Glutamatergic neuron (in vitro differentiated cells): ENCODE results near the gene SORCS1. TPM values are rescaled to one million over a fixed set of nuclear protein-coding genes. Genes with fewer than 3 reads are reported as not detected.

ENCODE experiments used
- DNase-seq: peaks from one replicate; pipeline ENCODE4 v3.0.0; 2022
- H3K27ac Mint-ChIP-seq: one replicate; pipeline ENCODE4 v1.8.0; 2020; ENCODE audit warnings: mild to moderate bottlenecking, mixed read lengths, inconsistent platforms; ENCODE audit not compliant: unreplicated experiment
- H3K27me3 Mint-ChIP-seq: one replicate; pipeline ENCODE4 v1.8.0; 2020; ENCODE audit warnings: mild to moderate bottlenecking, moderate library complexity, mixed read lengths, inconsistent platforms; ENCODE audit not compliant: unreplicated experiment
- H3K36me3 Mint-ChIP-seq: one replicate; pipeline ENCODE4 v1.8.0; 2020; ENCODE audit warnings: mild to moderate bottlenecking, mixed read lengths, inconsistent platforms; ENCODE audit not compliant: unreplicated experiment
- H3K4me1 Mint-ChIP-seq: one replicate; pipeline ENCODE4 v1.8.0; 2020; ENCODE audit warnings: mild to moderate bottlenecking, low read depth, mixed read lengths, inconsistent platforms; ENCODE audit not compliant: unreplicated experiment
- H3K4me3 Mint-ChIP-seq: one replicate; pipeline ENCODE4 v1.8.0; 2020; ENCODE audit warnings: mild to moderate bottlenecking, mixed read lengths, inconsistent platforms; ENCODE audit not compliant: unreplicated experiment
- H3K9me3 Mint-ChIP-seq: one replicate; pipeline ENCODE4 v1.8.0; 2020; ENCODE audit warnings: mild to moderate bottlenecking, moderate library complexity, mixed read lengths, inconsistent platforms; ENCODE audit not compliant: unreplicated experiment
- CTCF ChIP-seq: fragments of 200-600 bp; sonication (generic); IDR thresholded peaks from one replicate; pipeline ENCODE4 v1.5.0; 2021; ENCODE audit not compliant: partially characterized antibody, unreplicated experiment
- total RNA-seq: library from RNA; stranded (reverse); fragmentation: NEBNext Ultra II Directional; extraction: Animal tissue kit (Norgen Biotek cat#: 25700); gene quantifications from one replicate; pipeline ENCODE4 v1.2.1, GENCODE V29; 2021; ENCODE audit not compliant: unreplicated experiment

The SORCS1 gene
- total RNA-seq, 1 donor from 2014 or later, result 3.3 TPM

GRCh38 chr10:106917452-106918055 lies 247.0 kb downstream of the SORCS1 start:
- DNase-seq, result no peak
- TF ChIP-seq CTCF, result no peak
- H3K36me3 Mint-ChIP-seq, result no peaks in the 10 kb centered on the region
- no peak overlapping the region for H3K4me3 Mint-ChIP-seq
- H3K9me3 Mint-ChIP-seq, result no peaks in the 10 kb centered on the region
- H3K27me3 Mint-ChIP-seq, result no peaks in the 10 kb centered on the region
- H3K27ac Mint-ChIP-seq, result no peak overlapping the region
- H3K4me1 Mint-ChIP-seq, result no peaks in the 10 kb centered on the region

- no peak overlapping the region for H3K4me3 Mint-ChIP-seq
- no peaks in the 10 kb centered on the region for H3K27me3 Mint-ChIP-seq
- H3K9me3 Mint-ChIP-seq, result no peaks in the 10 kb centered on the region
- no peak for DNase-seq
- TF ChIP-seq CTCF, result no peak
- no peak overlapping the region for H3K27ac Mint-ChIP-seq
- H3K36me3 Mint-ChIP-seq, result no peaks in the 10 kb centered on the region
- H3K4me1 Mint-ChIP-seq, result peaks cover 3% of the 10 kb centered on the region
Measured at GRCh38 chr10:106914016-106914415, 250.5 kb downstream of the SORCS1 start.

GRCh38 chr10:106913348-106913747 lies 251.2 kb downstream of the SORCS1 start:
- Mint-ChIP-seq H3K4me3 (no peak overlapping the region), H3K4me1 (peaks cover 5% of the 10 kb centered on the region), H3K36me3 (no peaks in the 10 kb centered on the region), H3K27ac (no peak overlapping the region), H3K9me3 (peaks cover 3% of the 10 kb centered on the region), H3K27me3 (no peaks in the 10 kb centered on the region)
- no peak for DNase-seq
- no peak for TF ChIP-seq CTCF

GRCh38 chr10:106911096-106911495 lies 253.4 kb downstream of the SORCS1 start:
- peaks cover 3% of the 10 kb centered on the region for H3K9me3 Mint-ChIP-seq
- H3K36me3 Mint-ChIP-seq, result no peaks in the 10 kb centered on the region
- no peak for DNase-seq
- H3K4me3 Mint-ChIP-seq, result no peak overlapping the region
- H3K4me1 Mint-ChIP-seq, result peaks cover 5% of the 10 kb centered on the region
- H3K27ac Mint-ChIP-seq, result no peak overlapping the region
- no peak for TF ChIP-seq CTCF
- no peaks in the 10 kb centered on the region for H3K27me3 Mint-ChIP-seq

- H3K36me3 Mint-ChIP-seq, result no peaks in the 10 kb centered on the region
- H3K4me3 Mint-ChIP-seq, result no peak overlapping the region
- peaks cover 5% of the 10 kb centered on the region for H3K4me1 Mint-ChIP-seq
Measured at GRCh38 chr10:106910666-106911065, 253.8 kb downstream of the SORCS1 start.

More at GRCh38 chr10:106910666-106911065, 253.8 kb downstream of the SORCS1 start:
- H3K27me3 Mint-ChIP-seq, result no peaks in the 10 kb centered on the region
- H3K9me3 Mint-ChIP-seq, result peaks cover 3% of the 10 kb centered on the region
- DNase-seq, result no peak
- no peak overlapping the region for H3K27ac Mint-ChIP-seq
- no peak for TF ChIP-seq CTCF
